Measurements from ENCODE around the gene RNF11.

The RNF11 gene

GRCh38 chr1:51303751-51304251, 67.7 kb downstream of the RNF11 start:
- ATAC-seq: peak; percentile 48
- TF ChIP-seq ZNF70 (CRISPR knock-in tag; IDR thresholded peaks at IDR 0.05) (no peak), ESRRG (CRISPR knock-in tag; IDR thresholded peaks at IDR 0.05) (no peak), TSHZ2 (CRISPR knock-in tag; IDR thresholded peaks at IDR 0.05) (no peak), TOX (CRISPR knock-in tag; IDR thresholded peaks at IDR 0.05; ENCODE audit: borderline replicate concordance) (no peak), GLIS3 (CRISPR knock-in tag; IDR thresholded peaks at IDR 0.05) (no peak), CREB5 (CRISPR knock-in tag; IDR thresholded peaks at IDR 0.05; ENCODE audit: low read depth) (no peak), ZC3H10 (CRISPR knock-in tag; IDR thresholded peaks at IDR 0.05) (no peak)

- TF ChIP-seq GLIS3 (CRISPR knock-in tag; IDR thresholded peaks at IDR 0.05): no peak
- no peak for TF ChIP-seq CREB5 (CRISPR knock-in tag; IDR thresholded peaks at IDR 0.05; ENCODE audit: low read depth)
- no peak for TF ChIP-seq TCF4 (CRISPR knock-in tag; IDR thresholded peaks at IDR 0.05; ENCODE audit: borderline replicate concordance)
- no peak for TF ChIP-seq CSRNP3 (CRISPR knock-in tag; IDR thresholded peaks at IDR 0.05)
- no peak for TF ChIP-seq CSDC2 (CRISPR knock-in tag; IDR thresholded peaks at IDR 0.05)
- TF ChIP-seq TSHZ2 (CRISPR knock-in tag; IDR thresholded peaks at IDR 0.05): no peak
- TF ChIP-seq PATZ1 (CRISPR knock-in tag; IDR thresholded peaks at IDR 0.05; ENCODE audit: borderline replicate concordance): no peak
- TF ChIP-seq ZFP30 (CRISPR knock-in tag; IDR thresholded peaks at IDR 0.05): no peak
- TF ChIP-seq OSR1 (CRISPR knock-in tag; IDR thresholded peaks at IDR 0.05): no peak
- TF ChIP-seq ARNTL (CRISPR knock-in tag; IDR thresholded peaks at IDR 0.05; ENCODE audit: borderline replicate concordance, low read depth): no peak
- TF ChIP-seq ZC3H10 (CRISPR knock-in tag; IDR thresholded peaks at IDR 0.05): no peak
- TF ChIP-seq ZNF70 (CRISPR knock-in tag; IDR thresholded peaks at IDR 0.05): no peak
- no peak for TF ChIP-seq BACH2 (CRISPR knock-in tag; IDR thresholded peaks at IDR 0.05; ENCODE audit: borderline replicate concordance)
- ATAC-seq: no peak
Observed at GRCh38 chr1:51304360-51304759, 68.3 kb downstream of the RNF11 start.

GRCh38 chr1:51305371-51305823, 69.3 kb downstream of the RNF11 start:
- peak; percentile 58; the same call in 1 of the 2 replicates for TF ChIP-seq ZFP3 (CRISPR knock-in tag; IDR thresholded peaks at IDR 0.05)
- no peak for TF ChIP-seq ZC3H10 (CRISPR knock-in tag; IDR thresholded peaks at IDR 0.05)
- TF ChIP-seq GLIS3 (CRISPR knock-in tag; IDR thresholded peaks at IDR 0.05): no peak
- TF ChIP-seq BACH2 (CRISPR knock-in tag; IDR thresholded peaks at IDR 0.05; ENCODE audit: borderline replicate concordance): no peak
- ATAC-seq: no peak

All from SK-N-SH treated with all-trans-retinoic acid at 6 μM for 48 hours (cell line).